Measurements from ENCODE around the gene MSTO1.
A peak's percentile ranks its signal among the peaks of the same experiment; 100 is the strongest.
"Not testable (repeated sequence)": the region's sequence is repeated elsewhere in the genome, so short reads cannot be mapped to it uniquely, and the experiment has no call there.

Gene MSTO1

DNA sequence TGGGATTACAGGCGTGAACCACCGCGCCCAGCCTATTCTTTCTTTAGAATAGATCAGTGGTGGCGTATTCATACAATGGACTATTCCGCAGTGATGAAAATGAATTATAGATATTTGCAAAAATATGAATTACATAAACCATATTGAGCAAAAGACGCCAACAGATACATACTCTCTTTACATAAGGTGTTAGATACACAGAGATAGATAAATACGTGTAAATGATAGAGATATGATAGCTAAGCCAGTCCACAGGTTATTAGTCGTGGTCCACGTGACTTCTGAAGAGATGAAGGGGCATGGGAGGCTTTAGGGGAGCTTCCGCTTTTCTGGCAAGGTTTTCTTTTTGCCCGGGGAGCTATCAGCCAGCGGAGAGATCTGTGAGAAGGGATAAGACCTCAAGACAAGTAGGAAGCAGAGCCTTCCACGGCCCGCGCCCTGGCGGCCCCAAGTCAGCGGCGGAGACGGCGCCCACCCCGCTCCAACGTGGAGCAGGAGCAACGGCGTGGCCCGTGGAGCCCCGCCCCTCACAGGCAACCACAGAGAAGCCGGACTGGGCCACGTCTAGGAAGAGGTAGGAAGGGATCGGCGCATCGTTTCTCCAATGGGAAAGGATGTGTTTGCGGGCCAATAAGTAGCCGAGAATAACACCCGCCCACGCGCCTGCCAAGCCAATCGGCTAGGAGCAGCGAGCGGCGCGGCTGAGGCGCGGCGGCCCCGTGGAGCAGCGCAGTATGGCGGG is at the start of gene MSTO1:
TSS of gene MSTO1 (plus strand) at position 704 of the 742 bp plus-strand sequence. CDS start at position 735, 31 bp downstream.
- peak; percentile 97 for DNase-seq (ENCODE audit: low read depth)

DNA sequence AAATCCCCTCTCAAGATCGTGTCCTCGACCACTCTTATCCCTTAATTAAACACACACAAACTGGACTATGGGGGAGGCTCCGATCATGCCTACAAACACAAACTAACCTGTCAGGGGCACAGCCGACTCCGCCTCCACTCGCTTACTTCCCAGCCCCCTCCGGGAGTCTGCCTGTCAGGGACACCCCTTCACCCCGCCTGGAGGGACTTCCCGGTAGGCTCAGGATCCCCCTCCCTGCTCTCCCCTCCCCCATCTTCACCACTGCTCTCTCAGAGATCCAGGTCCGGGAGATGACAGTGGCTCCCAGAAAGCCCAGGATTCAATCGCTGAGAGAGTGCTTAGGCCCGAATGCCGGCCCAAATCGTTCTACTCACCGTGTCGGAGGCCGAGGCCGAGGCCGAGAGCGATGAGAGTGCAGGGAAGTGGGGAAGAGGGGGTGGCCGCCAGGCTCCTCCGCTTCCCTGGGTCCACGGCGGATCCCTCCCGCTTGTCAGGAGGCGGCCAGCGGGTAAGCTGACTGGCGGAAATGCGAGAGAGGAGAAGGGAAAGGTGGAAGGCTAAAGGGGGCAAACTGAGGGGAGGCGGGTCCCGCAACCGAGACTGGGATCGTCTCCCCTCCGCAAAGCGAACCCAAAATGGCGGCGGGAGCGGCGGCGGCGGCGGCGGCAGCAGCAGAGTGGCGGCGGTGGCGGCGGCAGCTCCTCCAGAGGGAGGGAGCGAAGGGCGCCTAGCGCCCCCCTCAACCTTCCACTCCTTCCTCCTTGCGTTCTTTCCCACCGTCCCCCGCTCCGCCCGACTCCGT is 48.0 kb upstream of the MSTO1 start:
- peak; percentile 41 for DNase-seq (ENCODE audit: low read depth)

DNA sequence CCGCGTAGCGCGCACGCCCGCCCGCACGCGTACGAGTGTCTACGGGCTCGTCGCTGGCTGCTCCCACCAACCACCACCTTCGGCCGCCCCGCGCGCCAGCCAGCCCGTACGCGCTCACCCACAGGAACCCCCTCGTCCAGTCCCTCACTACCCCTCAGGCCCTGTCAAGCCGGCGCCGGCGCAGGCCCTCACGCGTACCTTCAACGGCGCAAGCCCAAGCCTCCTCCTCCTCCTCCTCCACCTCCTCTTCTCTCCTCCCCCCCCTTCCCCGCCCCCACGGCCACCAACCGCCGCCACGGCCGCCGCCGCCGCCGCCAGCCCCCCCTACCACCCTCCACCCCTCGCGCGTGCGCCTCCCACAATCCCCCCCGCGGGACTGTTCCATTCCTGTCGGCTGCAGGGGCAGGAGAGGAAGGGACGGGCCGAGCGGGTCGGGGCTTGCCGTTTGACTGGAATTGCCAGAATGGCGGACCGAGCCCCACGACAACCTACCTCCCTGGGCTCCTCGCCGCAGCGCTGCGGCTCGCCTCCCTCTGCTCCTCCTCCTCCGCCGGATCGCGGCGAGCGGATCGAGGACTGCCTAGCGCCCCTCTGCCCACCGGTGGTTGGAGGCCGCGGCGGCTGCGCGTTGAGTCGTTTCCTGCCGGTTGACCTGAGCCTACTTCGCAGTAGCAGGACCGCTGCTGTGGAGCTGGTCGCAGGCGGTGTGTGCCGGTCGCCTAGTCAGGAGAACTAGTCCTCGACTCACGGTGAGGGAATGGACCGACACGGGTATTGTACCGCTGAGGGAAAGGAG is 47.2 kb upstream of the MSTO1 start, which contains the start of gene ASH1L:
TSS of gene ASH1L (minus strand) at position 223 of the 796 bp plus-strand sequence. CDS start 41,284 bp downstream, outside the sequence.
- peak; percentile 92 for DNase-seq (ENCODE audit: low read depth)

DNA sequence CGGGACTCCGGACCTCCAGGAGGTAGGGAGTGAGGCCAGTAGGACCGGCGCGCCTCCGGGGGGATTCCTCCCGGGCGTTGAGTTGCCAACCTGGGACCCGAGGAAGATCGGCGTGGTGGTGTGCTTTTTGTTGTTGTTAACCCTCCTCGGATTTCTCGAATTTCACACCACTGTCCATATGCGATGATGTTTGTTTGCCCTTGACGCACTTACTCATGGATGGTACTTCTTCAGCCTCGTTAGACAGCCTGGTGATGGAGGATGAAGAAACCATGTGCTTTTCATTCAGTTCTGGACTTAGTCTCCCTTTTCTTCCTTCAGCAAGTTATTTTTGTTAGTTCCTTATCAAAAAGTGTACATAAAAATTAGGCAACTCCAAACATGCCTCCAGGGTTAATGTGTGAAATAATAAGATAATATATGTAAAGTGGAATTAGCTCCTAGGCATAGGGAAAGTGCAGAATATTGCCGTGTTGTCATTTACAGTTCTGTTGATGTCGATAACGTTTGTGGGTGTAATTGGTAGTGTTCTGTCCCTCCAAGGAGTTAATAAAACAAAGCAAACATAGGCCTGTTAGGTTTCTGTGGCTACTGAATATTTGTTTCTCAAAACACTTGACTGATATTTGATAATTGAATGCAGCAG is 46.5 kb upstream of the MSTO1 start:
- DNase-seq (ENCODE audit: low read depth), result not testable (repeated sequence)

DNA sequence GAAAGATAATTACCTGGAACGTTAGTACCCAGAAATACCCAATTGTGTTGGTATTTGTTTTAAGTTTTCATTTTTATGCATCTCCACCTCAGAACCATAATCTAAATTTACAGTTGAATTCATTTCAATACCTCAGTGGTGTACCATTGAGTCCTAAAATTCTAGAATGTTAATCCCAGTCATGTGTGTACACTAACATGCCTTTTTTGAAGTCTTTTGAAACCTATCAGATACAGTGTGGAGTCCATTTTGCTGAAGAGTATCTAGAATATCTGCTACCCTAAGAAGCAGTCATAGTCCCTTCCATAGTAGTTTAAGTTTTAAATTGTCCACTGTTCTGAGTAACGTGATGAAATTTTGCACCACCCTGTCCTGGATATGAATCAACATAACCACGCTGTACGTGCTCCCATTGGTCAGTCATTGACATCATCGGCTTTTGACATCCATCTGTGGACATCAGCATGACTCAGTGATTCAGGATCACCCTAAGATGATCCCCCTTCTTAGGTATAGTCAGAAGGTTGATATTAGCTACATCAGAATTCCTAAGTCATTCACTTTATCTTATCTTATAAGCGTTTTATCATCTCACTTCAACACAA is 39.9 kb upstream of the MSTO1 start:
- DNase-seq (ENCODE audit: low read depth), result no peak

- DNase-seq (ENCODE audit: low read depth), result no peak
Measured at GRCh38 chr1:155570593-155570990, 39.4 kb upstream of the MSTO1 start.

GRCh38 chr1:155574077-155574476 is 35.9 kb upstream of the MSTO1 start:
- DNase-seq (ENCODE audit: low read depth), result no peak

DNA sequence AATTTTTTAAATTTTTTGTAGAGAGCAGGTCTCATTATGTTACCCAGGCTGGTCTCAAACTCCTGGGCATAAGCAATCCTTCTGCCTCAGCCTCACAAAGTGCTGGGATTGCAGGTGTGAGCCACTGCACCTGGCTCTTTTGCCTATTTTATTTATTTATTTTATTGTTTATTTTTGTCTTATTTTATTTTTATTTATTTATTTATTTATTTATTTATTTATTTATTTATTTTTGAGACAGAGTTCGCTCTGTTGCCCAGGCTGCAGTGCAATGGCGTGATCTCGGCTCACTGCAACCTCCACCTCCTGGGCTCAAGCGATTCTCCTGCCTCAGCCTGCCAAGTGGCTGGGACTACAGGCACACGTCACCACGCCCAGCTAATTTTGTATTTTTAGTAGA is 34.4 kb upstream of the MSTO1 start:
- not testable (repeated sequence) for DNase-seq (ENCODE audit: low read depth)

DNA sequence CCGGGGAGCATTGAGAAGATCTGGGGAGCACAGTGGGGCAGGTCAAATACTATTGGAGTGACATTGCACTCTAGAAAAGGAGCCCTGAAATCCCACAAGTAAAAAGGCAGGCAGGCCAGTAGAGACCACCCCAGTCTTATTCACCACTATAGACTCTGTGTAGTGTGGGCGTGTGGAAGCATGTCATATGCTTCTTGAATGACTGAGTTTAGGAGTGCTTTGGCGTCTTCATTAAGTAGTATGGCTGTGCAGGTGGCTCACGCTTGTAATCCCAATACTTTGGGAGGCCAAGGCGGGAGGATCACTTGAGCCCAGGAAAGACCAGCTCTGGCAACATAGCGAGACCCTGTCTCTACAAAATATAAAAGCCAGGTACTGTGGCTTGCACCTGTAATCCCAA is 26.2 kb upstream of the MSTO1 start:
- DNase-seq (ENCODE audit: low read depth), result not testable (repeated sequence)

DNA sequence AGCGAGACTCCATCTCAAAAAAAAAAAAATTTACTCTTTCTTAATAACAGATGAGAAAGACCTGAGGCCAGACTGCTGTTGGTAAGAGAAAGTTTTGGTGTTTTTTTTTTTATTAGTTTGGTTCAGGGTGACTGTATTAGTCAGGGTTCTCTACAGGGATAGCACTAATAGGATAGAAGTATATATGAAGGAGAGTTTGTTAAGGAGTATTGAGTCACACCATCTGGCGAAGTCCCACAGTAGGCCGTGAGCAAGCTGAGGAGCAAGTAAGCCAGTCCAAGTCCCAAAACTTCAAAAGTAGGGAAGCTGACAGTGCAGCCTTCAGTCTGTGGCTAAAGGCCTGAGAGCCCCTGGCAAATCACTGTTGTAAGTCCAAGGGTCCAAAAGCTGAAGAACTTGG is 20.7 kb upstream of the MSTO1 start:
- not testable (repeated sequence) for DNase-seq (ENCODE audit: low read depth)

- not testable (repeated sequence) for DNase-seq (ENCODE audit: low read depth)
Measured at GRCh38 chr1:155590516-155591247, 19.3 kb upstream of the MSTO1 start.

GRCh38 chr1:155591770-155592169 is 18.2 kb upstream of the MSTO1 start:
- DNase-seq (ENCODE audit: low read depth), result no peak

GRCh38 chr1:155595877-155596474 is 14.0 kb upstream of the MSTO1 start:
- not testable (repeated sequence) for DNase-seq (ENCODE audit: low read depth)

DNA sequence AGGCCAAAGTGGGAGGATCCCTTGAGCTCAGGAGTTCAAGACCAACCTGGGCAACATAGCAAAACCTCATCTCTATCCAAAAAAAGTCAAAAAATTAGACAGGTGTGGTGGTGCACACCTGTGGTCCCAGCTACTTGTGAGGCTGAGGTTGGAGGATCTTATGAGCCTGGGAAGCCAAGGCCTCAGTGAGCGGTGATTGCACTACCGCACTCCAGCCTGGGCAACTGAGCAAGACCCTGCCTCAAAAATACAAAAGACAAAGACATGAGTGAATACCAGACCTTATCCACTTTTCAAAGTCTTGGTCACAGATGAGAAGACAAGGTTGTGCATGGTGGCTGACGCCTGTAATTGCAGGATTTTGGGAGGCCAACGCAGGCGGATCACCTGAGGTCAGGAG is 13.2 kb upstream of the MSTO1 start:
- DNase-seq (ENCODE audit: low read depth), result no peak

GRCh38 chr1:155598842-155599331 is 11.1 kb upstream of the MSTO1 start:
- DNase-seq (ENCODE audit: low read depth), result no peak

DNA sequence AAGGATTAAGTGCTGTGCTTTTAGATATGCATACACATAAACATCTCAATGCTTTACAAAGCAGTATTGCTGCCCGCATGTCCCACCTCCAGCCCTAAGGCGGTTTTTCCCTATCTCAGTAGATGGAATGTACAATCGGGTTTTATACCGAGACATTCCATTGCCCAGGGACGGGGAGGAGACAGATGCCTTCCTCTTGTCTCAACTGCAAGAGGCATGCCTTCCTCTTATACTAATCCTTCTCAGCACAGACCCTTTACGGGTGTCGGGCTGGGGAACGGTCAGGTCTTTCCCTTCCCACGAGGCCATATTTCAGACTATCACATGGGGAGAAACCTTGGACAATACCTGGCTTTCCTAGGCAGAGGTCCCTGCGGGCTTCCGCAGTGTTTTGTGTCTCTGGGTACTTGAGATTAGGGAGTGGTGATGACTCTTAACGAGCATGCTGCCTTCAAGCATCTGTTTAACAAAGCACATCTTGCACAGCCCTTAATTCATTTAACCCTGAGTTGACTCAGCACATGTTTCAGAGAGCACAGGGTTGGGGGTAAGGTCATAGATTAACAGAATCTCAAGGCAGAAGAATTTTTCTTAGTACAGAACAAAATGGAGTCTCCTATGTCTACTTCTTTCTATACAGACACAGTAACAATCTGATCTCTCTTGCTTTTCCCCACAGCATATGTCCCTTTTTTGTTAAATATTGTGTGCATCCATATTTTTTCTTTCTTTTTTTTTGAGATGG is 10.0 kb upstream of the MSTO1 start:
- DNase-seq (ENCODE audit: low read depth), result not testable (repeated sequence)

GRCh38 chr1:155607708-155608107 is 2.3 kb upstream of the MSTO1 start:
- no peak for DNase-seq (ENCODE audit: low read depth)

DNA sequence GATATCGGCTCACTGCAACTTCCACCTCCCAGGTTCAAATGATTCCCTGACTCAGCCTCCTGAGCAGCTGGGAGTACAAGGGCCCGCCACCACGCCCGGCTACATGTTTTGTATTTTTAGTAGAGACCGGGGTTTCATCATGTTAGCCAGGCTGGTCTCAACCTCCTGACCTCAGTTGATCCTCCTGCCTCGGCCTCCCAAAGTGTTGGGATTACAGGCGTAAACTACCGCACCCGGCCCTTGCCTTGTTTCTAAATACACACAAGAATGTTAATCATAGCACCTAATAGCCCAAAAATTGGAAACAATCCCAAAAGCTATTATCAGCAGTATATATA is 1.2 kb upstream of the MSTO1 start:
- no peak for DNase-seq (ENCODE audit: low read depth)

- not testable (repeated sequence) for DNase-seq (ENCODE audit: low read depth)
Measured at GRCh38 chr1:155610257-155610647, 234 bp downstream of the MSTO1 start.
